ENCODE measurements around the gene SPRED1.

- TF ChIP-seq FOXP1 (IDR thresholded peaks at IDR 0.05), result no peak
- no peak for TF ChIP-seq FOXP1 (CRISPR knock-in tag; IDR thresholded peaks at IDR 0.05)
- TF ChIP-seq ZNF331 (CRISPR knock-in tag; IDR thresholded peaks at IDR 0.05), result no peak
- no peak for TF ChIP-seq PHF5A (CRISPR knock-in tag; IDR thresholded peaks at IDR 0.05; ENCODE audit: low read depth, unreplicated experiment)
- TF ChIP-seq ZNF567 (CRISPR knock-in tag; IDR thresholded peaks at IDR 0.05; ENCODE audit: borderline replicate concordance), result no peak
- TF ChIP-seq EZH2 (conservative IDR thresholded peaks at IDR 0.05; ENCODE audit: low read depth, low read length), result no peak
- no peak for TF ChIP-seq CHD4 (IDR thresholded peaks at IDR 0.05; ENCODE audit: borderline replicate concordance, low read length)
- no peak for TF ChIP-seq POLR2AphosphoS5 (IDR thresholded peaks at IDR 0.05; ENCODE audit: low read depth, low read length)
- no peak for TF ChIP-seq SIN3A (IDR thresholded peaks at IDR 0.05; ENCODE audit: borderline replicate concordance, low read depth, low read length)
- no peak for TF ChIP-seq ZKSCAN8 (CRISPR knock-in tag; IDR thresholded peaks at IDR 0.05; ENCODE audit: borderline replicate concordance)
- no peak for TF ChIP-seq CCAR2 (optimal IDR thresholded peaks at IDR 0.05; ENCODE audit: low read depth, low read length)
- no peak for TF ChIP-seq CBX5 (CRISPR knock-in tag; IDR thresholded peaks at IDR 0.05; ENCODE audit: borderline replicate concordance)
Observed at GRCh38 chr15:38325648-38325990, 73.0 kb downstream of the SPRED1 start.

All from HepG2 (cell line).